ENCODE results near the gene C22orf23.

- TF ChIP-seq CTCF (optimal IDR thresholded peaks at IDR 0.05 in 1 of 3, IDR thresholded peaks at IDR 0.05 in 1 of 3, conservative IDR thresholded peaks at IDR 0.05 in 1 of 3; ENCODE audit: extremely low read depth in 1 of 3, insufficient read depth in 2 of 3, low read length in 3 of 3) = no peak
- TF ChIP-seq EZH2 (IDR thresholded peaks at IDR 0.05; ENCODE audit: low read length) = no peak
These were observed 56.5 kb downstream of the C22orf23 start for GRCh38 chr22:37896939-37897338.
